Heart left ventricle (tissue), 16 donors: ENCODE measurements around the gene SIAH3. TPM values are rescaled to one million over a fixed set of nuclear protein-coding genes. Genes with fewer than 3 reads are reported as not detected.

Experiments used
- ATAC-seq, 4 donors: fragments of 200-7000 bp; cut with Tn5 transposase; one replicate each; pipeline ENCODE4 v1.9.1; 2020 to 2022; ENCODE audit warnings: moderate library complexity in 4 of 4, mild to moderate bottlenecking in 3 of 4, moderate number of reproducible peaks in 1 of 4
- DNase-seq, 5 donors: peaks; one replicate each; pipeline ENCODE4 v3.0.0-alpha.2; 2020
- H3K27ac ChIP-seq, 12 donors: fragments of 200-600 bp; sonication (generic) in 4 of 12; one replicate each; pipeline versions ENCODE4 v1.5.0 to v1.8.0; 2016 to 2022; ENCODE audit warnings: mild to moderate bottlenecking in 2 of 12
- H3K27me3 ChIP-seq, 9 donors: fragments of 200-600 bp; sonication (generic) in 2 of 9; one replicate each; pipeline versions ENCODE4 v1.5.1 to v1.8.0; 2016 to 2022; ENCODE audit warnings: mild to moderate bottlenecking in 3 of 9
- H3K36me3 ChIP-seq, 9 donors: fragments of 200-600 bp; sonication (generic) in 2 of 9; one replicate each; pipeline versions ENCODE4 v1.5.0 to v1.8.0; 2018 to 2022; ENCODE audit warnings: mild to moderate bottlenecking in 2 of 9
- H3K4me1 ChIP-seq, 12 donors: fragments of 200-600 bp; sonication (generic) in 4 of 12; one replicate each; pipeline versions ENCODE4 v1.5.0 to v1.8.0; 2016 to 2022; ENCODE audit warnings: mild to moderate bottlenecking in 3 of 12
- H3K4me3 ChIP-seq, 12 donors: fragments of 200-600 bp; sonication (generic) in 4 of 12; one replicate each; pipeline versions ENCODE4 v1.5.0 to v1.8.0; 2017 to 2022; ENCODE audit warnings: mild to moderate bottlenecking in 9 of 12, moderate library complexity in 4 of 12
- H3K9me3 ChIP-seq, 12 donors: fragments of 200-600 bp; sonication (generic) in 4 of 12; one replicate each; pipeline versions ENCODE4 v1.5.0 to v1.8.0; 2016 to 2022; ENCODE audit warnings: mild to moderate bottlenecking in 1 of 12
- POLR2A ChIP-seq, 2 donors: fragments of 450-650 bp; IDR thresholded peaks; one replicate each; pipeline ENCODE4 v1.6.1; 2017; ENCODE audit warnings: antibody characterized with exemption in 2 of 2, mild to moderate bottlenecking in 2 of 2, moderate library complexity in 2 of 2
- WGBS, 4 donors: extraction: QIAGEN DNeasy Blood & Tissue Kit in 2 of 4; methylation state at CpG; one replicate each; pipeline versions ENCODE4 v1.1.5 to v1.1.7; 2013 to 2018; 5-methylcytosine and 5-hydroxymethylcytosine counted together
- intact Hi-C, 10 donors: fragments of 100-400 bp; cut with DNase I; formaldehyde crosslinking; loops; one replicate each; pipeline versions ENCODE4 v1.11.1 to v1.14.2; 2022
- polyA plus RNA-seq, 2 donors: library from polyadenylated mRNA; stranded (reverse); fragments of 200-250 nt; gene quantifications; one replicate each; pipeline ENCODE4 v1.2.3, GENCODE V29; 2013
- total RNA-seq, 9 donors: library from RNA; depleted of rRNA in 2 of 9; stranded (reverse); fragments of >200 nt in 2 of 9; fragmentation: NEBNext Ultra II Directional in 3 of 9; extraction: Animal tissue kit (Norgen Biotek cat#: 25700) in 3 of 9; gene quantifications; one replicate each; pipeline versions ENCODE4 v1.1.0 to v1.2.4, GENCODE V29; 2016 to 2023
- TF ChIP-seq, protein P1 (sequence below), 12 donors: fragments of 200-600 bp; sonication (generic) in 4 of 12; IDR thresholded peaks; one replicate each; pipeline versions ENCODE4 v1.5.0 to v1.8.0; 2018 to 2022; ENCODE audit warnings: antibody characterized with exemption in 12 of 12, mild to moderate bottlenecking in 5 of 12
- donor health status: ischemic (EF 13 %, LVEDD 7.1; RV severe dilation, severe dysfunction).
- donor health status: healthy with polysubstance abuse.
- donor health status: DM: no; HTN: yes; CAD: no.
- donor health status: DM: no; HTN: no; CAD: no.
- donor health status: ischemic (EF 25% LVEDD 6.9; RV normal size, moderate dysfunction).
- donor health status: ischemic (EF 25% LVEDD 5.7; RV mildly dilated, moderate dysfunction).
- donor health status: healthy.
- donor health status: DM: yes; HTN: yes; CAD: no.
- donor health status: ischemic (EF 35%, LVEDD 5.7; RV mildly dilated, moderate dysfunction).
- donor health status: nonischemic (EF 11% LVEDD 7.7; RV severe dilation, severe dysfunction).
- donor health status: DM: yes; HTN: yes; CAD: no.
- donor health status: PGD.
- donor health status: ischemic (EF 29% LVEDD 5.4; RV normal size, mild dysfunction).
- donor health status: nonischemic (EF 23%, LVEDD 6.1; RV moderate dilation, normal function).

Gene SIAH3
- total and polyA plus RNA-seq, 11 donors = 0.05 to 0.18 (median 0.07) TPM; not detected in 8

DNA sequence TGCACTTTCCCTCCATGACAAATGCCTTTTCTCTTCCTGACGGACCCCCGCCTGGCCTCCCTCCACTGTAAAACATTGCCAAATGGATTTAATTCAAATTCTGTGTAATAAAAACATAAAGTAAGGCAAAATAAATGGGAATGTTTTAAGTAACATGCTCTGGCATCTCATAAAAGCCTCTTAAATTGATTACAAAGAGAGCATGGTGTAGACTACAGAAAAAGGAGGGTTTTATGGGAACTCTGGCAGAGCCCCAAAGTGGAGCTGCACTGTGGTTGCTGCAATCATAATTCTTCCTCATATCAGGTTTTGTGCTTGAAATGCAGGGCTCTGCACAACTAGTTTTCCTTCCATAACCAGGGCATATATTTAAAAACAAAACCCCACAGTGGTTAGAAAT lies 44.3 kb upstream of the SIAH3 start:
- peaks cover 0 to 18% (median 0%) of the 10 kb centered on the region in 9 donors for H3K27me3 ChIP-seq
- TF ChIP-seq POLR2A (IDR thresholded peaks at IDR 0.05) = no peak
- TF ChIP-seq, protein P1, sequence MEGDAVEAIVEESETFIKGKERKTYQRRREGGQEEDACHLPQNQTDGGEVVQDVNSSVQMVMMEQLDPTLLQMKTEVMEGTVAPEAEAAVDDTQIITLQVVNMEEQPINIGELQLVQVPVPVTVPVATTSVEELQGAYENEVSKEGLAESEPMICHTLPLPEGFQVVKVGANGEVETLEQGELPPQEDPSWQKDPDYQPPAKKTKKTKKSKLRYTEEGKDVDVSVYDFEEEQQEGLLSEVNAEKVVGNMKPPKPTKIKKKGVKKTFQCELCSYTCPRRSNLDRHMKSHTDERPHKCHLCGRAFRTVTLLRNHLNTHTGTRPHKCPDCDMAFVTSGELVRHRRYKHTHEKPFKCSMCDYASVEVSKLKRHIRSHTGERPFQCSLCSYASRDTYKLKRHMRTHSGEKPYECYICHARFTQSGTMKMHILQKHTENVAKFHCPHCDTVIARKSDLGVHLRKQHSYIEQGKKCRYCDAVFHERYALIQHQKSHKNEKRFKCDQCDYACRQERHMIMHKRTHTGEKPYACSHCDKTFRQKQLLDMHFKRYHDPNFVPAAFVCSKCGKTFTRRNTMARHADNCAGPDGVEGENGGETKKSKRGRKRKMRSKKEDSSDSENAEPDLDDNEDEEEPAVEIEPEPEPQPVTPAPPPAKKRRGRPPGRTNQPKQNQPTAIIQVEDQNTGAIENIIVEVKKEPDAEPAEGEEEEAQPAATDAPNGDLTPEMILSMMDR (IDR thresholded peaks at IDR 0.05) = no peak
- ATAC-seq = no peak
- no peaks in the 10 kb centered on the region for H3K9me3 ChIP-seq
- no peaks in the 10 kb centered on the region for H3K4me1 ChIP-seq
- H3K27ac ChIP-seq = no peak overlapping the region
- H3K4me3 ChIP-seq = no peak overlapping the region
- no peak for DNase-seq
- no peaks in the 10 kb centered on the region for H3K36me3 ChIP-seq
- intact Hi-C loops = no loop called here
- WGBS, 4 donors = 83 to 88% (median 84%) methylated on average over 2 of the region's 2 CpGs

DNA sequence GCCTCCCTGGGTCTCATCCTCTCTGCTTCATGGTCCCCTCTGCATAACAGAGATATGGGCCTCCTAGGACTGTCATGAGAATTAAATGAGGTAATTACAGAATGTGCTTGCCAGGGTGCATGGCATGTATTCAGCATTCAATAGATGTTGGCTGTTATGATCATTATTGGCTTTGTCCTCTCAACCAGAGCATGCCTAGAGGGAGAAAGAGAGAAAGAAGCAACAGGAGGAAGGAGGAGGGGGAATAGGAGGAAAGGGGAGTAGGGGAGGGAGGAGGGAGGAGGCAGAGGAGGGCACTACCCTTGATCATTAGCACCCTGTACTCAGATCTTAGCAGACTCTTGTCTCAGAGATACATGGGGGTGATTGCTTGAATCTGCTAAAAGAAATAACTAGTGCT lies 41.0 kb upstream of the SIAH3 start:
- no peak for TF ChIP-seq POLR2A (IDR thresholded peaks at IDR 0.05)
- TF ChIP-seq, protein P1 (IDR thresholded peaks at IDR 0.05) = no peak
- intact Hi-C loops = loop anchor here in 1 of 10 donors (5.0 kb wide), 1 partner anchor 90 kb away; no protein-coding TSS in a partner anchor
- no peak overlapping the region for H3K4me3 ChIP-seq
- ATAC-seq (no peak), DNase-seq (no peak)
- no peaks in the 10 kb centered on the region for H3K4me1 ChIP-seq
- peaks cover 0 to 18% (median 0%) of the 10 kb centered on the region in 9 donors for H3K27me3 ChIP-seq
- H3K36me3 ChIP-seq = no peaks in the 10 kb centered on the region
- H3K27ac ChIP-seq = no peak overlapping the region
- no peaks in the 10 kb centered on the region for H3K9me3 ChIP-seq

DNA sequence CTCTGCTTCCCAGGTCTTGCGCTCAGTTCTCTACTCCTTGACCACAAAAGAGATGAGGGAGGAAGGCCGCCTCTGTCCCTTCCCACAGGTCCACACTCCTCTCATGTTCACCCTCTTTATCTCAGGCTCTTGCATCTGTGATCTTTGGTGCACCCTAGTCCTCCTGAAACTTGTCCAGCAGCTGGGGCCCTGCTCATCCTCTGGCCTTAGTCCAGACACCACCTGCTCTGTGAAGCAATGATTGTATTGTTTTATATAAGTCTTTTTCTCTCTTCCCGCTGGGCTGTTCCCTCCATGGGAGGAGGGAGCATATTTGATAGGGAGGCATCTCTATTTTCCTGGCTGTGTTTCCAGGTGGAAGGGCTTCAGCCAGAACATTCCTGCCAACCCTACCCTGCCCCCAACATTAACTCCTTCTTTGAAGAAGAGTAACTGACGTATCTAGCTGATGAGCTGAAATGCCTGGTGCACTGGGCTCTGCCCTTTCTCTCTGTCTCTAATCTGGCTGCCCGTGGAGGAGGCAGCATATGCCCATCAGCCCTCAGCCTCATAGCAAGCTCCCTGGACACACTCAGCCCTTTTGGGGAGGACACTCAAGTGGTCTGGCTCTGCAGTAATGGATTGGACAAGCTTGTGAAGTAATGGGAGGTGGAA lies 38.2 kb upstream of the SIAH3 start:
- peaks cover 0 to 7% (median 0%) of the 10 kb centered on the region in 9 donors for H3K27me3 ChIP-seq
- no peak overlapping the region for H3K4me3 ChIP-seq
- no peak for DNase-seq
- TF ChIP-seq POLR2A (IDR thresholded peaks at IDR 0.05) = no peak
- TF ChIP-seq, protein P1 (IDR thresholded peaks at IDR 0.05) = no peak
- ATAC-seq = peak in 1 of 4 donors; percentile 16
- H3K4me1 ChIP-seq = no peaks in the 10 kb centered on the region
- no peaks in the 10 kb centered on the region for H3K36me3 ChIP-seq
- intact Hi-C loops = loop anchor here in 2 of 10 donors (5.0 to 10.0 kb wide), 2 partner anchors 87 to 265 kb away; no protein-coding TSS in a partner anchor
- H3K27ac ChIP-seq = peak overlapping the region in 1 of 12 donors; percentile 11
- WGBS, 4 donors = 55 to 76% (median 64%) methylated on average over 5 of the region's 5 CpGs
- no peaks in the 10 kb centered on the region for H3K9me3 ChIP-seq

DNA sequence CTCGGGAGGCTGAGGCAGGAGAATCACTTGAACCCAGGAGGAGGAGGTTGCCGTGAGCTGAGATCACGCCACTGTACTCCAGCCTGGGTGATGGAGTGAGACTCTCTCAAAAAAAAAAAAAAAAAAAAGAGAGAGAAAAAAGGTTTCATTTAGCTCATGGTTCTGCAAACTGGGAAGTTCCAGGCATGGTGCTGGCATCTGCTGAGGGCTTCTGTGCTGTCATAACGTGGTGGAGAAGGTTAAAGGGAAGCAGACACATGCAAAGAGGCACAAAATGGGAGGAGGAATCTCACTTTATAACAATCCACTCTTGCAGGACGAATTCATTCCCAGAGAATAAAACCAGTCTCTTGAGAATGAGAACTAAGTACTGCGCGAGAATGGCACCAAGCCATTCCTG lies 34.9 kb upstream of the SIAH3 start:
- Histone ChIP-seq H3K4me1 (no peaks in the 10 kb centered on the region), H3K4me3 (no peak overlapping the region), H3K9me3 (no peaks in the 10 kb centered on the region), H3K27ac (no peak overlapping the region), H3K36me3 (no peaks in the 10 kb centered on the region), H3K27me3 (peaks cover 0 to 2% (median 0%) of the 10 kb centered on the region in 9 donors)
- DNase-seq (no peak), ATAC-seq (no peak)
- 67 to 76% (median 68%) methylated on average over 7 of the region's 7 CpGs for WGBS, 4 donors
- TF ChIP-seq, protein P1 (IDR thresholded peaks at IDR 0.05) = no peak
- no peak for TF ChIP-seq POLR2A (IDR thresholded peaks at IDR 0.05)
- intact Hi-C loops = loop anchor here in 1 of 10 donors (10.0 kb wide), 1 partner anchor 262 kb away; no protein-coding TSS in a partner anchor
